SKM-1 (cell line): ENCODE results near the gene MERTK.
"Not testable (repeated sequence)": the region's sequence is repeated elsewhere in the genome, so short reads cannot be mapped to it uniquely, and the experiment has no call there.

Experiments used
- DNase-seq: peaks from one replicate; lab custom pipeline; 2025; ENCODE audit not compliant: unreplicated experiment; lab: John Stamatoyannopoulos, UW

Gene MERTK

DNA sequence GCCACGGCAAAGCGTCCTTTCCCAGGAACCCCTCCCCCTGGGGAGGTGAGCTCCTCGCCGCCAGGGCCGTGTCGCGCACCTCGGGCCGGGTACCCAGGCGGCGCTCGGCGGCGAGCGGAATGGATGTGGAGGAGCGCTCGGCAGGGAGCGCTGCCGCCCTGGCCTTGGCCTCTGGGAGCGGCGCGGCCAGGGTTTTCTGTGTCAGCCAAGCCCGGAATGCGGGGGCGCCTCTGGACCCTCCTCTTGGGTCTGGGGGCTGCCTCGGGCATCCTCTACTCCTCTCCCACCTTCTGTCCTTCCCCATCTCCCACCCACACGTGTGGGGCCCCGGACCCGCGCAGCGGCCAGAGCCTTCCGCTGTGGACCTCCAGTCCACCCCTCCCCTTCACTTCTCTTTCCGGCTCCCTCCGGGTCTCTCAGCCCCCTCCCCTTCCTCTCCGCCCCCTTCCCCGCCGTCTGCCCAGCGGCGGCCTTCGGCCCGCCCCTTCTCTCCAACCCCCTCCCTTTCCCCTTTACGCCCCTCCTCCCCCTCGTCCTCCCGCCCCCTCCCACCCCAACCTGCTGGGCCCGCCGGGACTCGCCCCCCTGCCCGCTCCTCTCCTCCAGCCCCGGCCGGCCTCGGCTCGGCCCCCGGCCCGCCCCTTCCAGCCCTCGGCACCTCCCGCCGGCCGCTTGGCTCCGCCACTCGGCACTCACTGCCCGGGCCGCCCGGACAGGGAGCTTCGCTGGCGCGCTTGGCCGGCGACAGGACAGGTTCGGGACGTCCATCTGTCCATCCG lies at the start of gene MERTK:
Gene MERTK (plus strand): TSS at position 684 of the 779 bp plus-strand sequence. CDS start 129 bp downstream, outside the sequence.
- DNase-seq: peak; percentile 64

DNA sequence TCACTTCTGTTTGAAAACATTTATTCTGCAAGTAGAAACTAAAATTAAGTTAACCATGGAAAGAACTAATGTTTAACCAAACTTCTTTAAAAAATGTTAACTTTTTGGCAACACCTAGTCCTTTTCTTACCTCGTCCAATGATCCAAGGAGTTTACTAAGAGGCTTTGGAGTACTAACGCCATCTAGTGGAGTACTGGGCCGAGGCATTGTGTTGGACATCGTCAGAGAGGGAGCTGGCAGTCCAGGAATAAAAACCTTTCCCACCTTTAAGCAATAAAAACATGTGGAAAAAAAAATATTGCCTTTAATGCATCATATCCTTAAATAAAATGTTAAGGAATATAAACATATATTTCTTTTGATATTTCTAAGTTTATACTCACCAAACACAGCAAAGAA lies 47.8 kb upstream of the MERTK start:
- not testable (repeated sequence) for DNase-seq

DNA sequence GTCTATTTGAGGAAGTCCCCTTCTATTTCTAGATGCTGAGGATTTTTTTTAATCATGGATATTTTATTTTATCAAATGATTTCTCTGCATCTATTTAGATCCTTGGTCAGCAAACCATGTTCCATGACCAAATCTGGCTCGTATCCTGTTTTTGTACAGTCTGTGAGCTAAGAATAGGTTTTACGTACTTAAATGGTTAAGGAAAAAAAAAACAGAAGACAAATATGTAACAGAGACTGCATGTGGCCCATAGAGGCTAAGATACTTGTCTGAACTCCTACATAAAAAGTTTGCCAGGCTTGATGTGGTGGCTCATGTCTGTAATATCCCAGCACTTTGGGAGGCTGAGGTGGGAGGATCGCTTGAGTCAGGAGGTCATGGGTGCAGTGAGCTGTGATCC lies 45.9 kb upstream of the MERTK start:
- DNase-seq: not testable (repeated sequence)

DNA sequence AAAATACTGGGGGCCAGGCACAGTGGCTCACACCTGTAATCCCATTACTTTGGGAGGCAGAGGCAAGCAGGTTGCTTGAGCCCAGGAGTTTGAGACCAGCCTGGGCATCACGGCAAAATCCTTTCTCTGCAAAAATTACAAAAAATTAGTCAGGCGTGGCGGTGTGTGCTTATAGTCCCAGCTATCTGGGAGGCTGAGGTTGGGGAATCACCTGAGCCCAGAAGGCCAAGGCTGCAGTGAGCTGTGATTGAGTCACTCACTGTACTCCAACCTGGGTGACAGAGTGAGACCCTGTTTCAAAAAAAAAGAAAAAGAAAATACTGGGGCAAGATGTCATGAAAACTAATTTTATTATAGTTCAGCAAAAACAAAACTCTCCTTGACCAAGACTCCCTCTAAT lies 38.4 kb upstream of the MERTK start:
- DNase-seq: not testable (repeated sequence)

DNA sequence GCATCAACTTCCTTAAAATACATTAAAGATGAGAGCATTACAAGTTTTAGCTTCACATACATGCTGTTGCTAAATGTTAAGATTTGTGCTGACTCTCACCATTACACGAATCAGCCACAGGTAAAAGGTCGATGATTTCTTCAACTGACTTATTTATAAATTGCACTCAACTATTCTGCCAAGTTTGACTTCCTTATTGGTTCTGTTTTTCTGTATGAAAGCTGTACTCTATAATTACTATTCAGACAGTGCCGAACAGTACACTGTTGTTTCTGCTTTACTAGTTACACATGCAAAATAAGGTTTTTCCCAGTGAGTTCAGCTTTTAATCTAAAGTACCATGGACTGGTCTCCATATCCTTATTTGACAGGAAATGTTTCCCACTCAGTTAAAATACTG lies 33.3 kb upstream of the MERTK start:
- DNase-seq: not testable (repeated sequence)

DNA sequence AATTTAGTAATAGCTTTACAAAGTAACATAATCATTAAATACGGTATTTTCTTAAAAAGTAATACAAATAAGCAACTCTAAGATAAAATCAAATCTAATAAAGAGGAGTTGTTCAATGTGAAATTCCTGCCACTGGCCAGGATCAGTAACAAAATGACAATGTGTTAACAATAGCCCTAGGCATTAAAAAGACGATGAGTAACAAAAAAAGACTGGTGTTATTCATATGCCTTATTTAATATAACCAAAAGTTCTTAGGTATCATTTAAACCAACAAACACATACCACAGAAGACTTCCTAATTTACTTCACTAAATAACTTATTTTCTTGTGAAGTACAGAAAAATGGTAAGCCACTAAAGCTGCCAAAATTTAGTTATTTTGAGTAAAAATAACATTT lies 25.6 kb upstream of the MERTK start:
- not testable (repeated sequence) for DNase-seq

DNA sequence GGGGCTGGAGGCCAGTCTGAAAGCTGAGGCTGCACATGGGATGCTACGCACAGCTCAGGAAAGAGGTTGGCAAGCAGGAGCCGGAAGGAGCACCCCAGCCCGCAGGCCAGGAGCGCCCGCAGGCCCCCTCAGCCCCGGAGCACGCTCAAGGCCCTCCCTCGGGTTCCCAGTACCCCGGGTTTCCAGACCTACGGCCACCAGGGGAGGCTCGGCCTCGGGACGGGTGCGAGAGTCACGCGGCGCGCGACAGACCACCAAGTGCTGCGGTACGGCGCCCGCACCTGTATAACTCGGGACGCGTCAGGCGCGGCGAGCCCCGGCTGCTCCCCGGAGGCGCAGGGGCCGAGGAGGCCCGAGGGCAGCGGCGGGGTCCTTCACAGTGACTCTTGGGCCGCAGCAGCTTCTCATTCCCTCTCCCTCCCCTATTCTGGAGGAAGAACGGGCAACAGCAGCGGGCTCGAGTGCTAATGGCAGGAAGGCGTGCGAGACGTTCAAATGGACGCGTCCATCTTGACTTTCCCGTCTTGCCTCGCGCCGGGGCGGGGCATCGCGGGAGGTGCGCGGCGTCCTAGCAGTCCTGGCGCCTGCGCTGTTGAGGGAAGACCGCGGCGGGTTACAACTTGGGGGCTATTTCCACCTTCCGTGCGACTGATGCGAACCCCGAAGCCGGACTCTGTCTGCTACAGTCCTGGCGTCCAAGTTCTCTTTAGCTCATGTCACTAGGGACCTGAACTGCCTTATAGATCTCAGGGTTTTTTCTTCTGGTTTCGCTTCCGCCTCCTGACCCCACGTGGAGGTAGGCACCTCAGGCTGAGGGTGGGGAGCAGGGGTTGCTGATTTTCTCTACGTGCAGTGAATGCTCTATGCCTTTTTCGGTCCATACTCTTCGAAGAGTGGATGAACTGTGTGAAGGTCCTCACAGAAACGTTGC lies 14.5 kb upstream of the MERTK start, which contains the start of gene ANAPC1:
Gene ANAPC1 (minus strand): TSS at position 533 of the 931 bp plus-strand sequence. CDS start 3,368 bp downstream, outside the sequence.
- peak; percentile 72 for DNase-seq

DNA sequence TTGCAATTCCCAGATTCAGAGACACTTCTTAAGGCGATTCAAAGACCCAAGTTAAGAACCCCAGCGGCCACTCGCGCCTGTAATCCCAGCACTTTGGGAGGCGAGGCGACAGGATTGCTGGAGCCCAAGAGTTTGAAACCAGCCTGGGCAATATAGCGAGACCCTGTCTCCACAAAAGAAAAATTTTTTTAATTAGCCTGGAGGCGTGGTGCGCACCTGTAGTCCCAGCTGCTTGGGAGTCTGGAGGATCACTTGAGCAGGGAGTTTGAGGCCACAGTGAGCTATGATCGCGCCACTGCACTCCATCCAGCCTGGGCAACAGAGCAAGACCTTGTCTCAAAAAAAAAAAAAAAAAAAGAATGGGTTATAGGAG lies 13.8 kb upstream of the MERTK start:
- no peak for DNase-seq

DNA sequence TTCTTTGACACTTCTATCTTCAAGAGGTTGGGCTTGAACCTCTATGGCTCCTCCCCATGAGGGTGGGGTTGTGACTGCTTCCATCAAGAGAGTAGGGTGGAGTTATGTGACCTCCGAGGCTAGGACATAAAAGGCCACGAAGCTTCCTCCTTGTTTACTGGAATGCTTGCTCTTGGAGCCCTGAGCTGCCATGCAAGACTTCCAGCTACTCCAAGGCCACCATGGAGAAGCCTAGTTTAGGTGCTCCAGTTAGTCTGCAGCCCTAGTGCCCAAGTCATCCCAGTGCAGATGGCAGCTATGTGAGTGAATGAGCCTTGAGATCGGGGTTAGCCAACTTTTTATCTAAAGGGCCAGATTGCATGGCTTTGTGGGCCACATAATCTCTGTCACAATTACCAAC lies 2.4 kb upstream of the MERTK start:
- DNase-seq: no peak

DNA sequence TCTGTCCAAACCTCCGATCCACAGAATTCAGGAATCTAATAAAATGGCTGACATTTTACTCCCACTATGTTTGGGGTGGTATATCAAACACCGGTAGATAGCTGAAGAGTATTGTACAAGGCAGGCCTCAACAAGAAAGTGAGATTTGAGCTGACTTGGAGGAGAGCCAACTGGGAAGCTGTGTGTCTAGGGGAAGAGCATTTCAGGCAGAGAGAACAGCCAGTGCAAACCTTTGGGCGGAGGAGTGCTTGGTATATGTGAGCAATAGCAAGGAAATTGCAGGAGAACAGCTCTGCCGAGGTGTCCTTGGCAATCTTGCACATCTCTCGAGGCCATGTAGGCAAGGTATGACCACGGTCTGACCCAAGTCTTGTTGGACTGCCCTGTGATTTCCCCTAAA lies 1.8 kb upstream of the MERTK start:
- DNase-seq: no peak

DNA sequence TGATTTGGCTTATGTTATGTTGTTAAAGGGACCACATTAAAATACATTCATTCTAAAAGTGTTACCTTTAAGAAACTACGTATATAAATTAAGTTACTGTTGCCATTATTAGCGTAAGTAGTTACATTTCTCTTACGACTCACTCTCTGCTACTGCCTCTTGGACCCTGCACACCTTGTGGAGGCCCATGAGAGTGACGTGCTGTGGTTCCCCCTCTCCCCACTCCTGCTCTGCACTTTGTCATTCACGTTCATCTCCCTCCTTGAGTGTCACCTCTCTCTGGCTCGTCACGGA lies 830 bp upstream of the MERTK start:
- no peak for DNase-seq

DNA sequence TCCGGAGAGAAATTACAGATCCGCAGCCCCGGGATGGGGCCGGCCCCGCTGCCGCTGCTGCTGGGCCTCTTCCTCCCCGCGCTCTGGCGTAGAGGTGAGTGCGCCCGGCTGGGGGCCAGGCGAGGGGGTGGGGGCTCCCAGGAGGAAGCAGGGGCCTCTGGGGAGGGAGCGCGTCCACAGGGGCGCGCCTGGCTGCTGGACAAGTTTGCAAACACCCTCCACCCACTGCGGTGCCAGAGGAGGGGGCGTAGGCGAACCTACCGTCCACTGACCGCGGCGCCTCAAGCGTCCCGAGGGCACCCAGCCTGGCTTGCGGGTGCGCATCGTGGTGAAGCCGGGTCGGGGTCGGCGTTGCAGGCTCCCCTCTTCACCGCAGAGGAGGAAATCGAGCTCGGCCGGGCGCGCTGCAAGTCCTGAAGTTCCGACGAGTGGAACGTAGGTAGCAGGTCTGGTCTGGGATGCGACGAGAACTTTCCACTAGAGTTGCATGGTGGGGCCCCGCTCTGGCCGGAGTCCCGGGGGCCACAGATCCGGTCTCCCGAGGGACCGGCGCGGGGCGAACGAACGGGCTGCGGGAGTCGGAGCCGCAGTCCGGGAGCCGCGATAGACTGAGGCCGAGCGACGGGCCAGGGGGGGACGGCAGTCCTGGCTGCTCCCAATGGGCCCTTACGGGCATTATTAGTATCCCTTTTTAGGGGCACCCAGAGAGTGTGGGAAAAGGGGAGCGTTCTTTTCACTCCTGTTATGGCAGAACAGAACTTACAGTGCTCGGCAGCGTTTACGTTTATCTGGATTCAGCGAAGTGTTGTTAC lies 502 bp downstream of the MERTK start:
- DNase-seq: no peak

DNA sequence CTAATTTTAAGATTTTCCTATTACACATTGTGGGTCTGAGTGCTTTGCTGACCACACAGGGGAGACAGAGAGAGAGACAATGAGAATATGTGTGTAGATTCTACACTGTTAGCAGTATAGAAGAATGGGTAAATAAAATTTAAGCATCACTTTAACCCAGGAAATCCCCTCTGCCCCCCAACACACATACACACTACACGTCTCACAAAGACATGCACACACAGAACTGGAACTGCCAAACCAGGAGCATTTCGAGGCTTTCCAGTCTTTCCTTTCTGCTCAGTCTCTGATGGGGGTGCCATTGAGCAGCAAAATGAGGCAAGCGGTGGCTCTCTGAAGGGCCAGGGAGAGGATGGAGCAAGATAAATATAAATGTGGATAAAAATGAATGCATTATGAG lies 2.5 kb downstream of the MERTK start:
- DNase-seq: no peak

DNA sequence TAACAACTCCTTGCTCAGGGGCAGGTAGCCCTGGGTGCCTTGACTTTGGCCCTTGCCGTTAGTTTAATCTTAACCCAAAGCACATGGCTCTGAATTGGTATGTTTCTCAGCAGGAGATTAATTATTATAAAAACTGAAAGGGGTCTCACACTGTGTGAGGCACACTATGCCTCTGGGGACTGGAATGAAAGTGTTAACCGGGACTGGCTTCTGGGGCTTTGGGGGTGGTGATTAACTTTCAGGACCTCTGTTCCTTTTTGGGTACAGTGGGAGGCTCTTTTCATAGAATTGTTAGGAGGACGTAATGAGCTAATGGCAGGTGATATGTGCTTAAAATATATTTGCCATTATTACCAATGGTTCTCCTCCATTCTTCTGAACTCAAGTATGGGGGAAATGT lies 5.1 kb downstream of the MERTK start:
- no peak for DNase-seq

DNA sequence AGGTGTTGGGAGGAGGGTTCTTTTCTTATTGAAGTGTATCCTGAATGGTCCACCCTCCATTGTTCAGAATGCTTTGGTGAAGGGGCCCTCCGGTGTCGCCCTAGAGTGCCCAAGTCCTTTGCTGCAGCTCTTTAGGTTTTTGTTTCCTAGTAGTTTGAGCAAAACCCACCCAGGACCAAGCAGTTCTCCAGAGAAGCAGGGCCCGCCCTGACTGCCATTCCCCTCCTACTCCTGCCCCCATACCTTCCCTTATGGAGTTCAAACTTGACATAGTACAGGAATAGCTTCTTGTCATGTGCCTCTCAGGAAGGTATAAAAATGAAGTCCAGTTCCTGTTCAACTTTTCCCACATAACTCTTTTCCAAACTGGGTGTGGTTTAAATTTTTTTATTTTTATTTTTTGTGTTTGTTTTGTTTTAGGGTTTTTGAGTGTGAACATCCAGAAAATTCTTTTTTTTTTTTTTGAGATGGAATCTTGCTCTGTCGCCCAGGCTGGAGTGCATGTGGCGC lies 5.6 kb downstream of the MERTK start:
- DNase-seq: no peak

DNA sequence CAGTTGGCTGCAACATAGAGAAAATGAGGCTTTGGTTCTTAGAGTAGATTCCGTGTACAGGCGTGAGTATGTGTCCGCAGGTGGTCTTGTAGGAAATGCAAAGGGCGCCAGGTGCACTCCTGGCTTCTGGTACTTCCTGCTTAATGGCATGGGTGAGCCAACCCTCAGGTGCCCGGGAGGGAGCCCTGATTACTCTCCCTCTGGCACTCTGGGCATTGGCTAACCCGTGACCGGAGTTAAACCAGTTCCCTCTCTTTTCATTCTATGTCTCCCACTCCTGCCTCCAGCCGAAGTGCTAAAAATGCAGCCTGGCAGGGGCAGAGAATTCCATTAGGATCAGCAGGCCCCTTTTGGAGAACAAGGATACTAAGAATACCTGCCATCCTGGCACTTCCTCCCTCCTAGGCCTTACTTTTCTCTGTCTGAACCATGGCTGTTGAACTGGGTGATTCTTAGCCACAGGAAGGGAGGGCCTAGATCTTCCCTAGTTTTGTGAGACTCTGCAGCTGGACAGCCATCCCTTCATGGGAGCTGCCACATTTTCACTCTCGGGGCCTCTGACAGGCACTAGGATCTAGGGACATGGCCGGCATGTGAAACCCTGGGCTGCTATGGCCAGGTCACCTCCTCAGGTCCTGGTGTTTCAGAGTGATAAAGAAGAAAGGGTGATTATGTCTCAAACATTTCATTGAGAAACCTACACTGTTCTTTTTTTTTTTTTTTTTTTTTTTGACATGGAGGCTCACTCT lies 6.5 kb downstream of the MERTK start:
- no peak for DNase-seq

DNA sequence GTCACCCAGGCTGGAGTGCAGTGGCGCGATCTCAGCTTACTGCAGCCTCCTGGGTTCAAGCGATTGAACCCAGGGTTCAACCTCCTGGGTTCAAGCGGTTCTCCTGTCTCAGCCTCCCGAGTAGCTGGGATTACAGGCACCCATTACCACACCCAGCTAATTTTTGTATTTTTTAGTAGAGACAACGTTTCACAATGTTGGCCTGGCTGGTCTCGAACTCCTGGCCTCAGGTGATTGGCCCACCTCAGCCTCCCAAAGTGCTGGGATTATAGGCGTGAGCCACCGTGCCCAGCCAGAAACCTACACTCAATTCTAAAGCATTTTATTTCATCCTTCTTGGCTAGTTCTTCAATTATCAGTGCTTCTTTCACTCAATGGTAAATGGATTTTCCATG lies 7.1 kb downstream of the MERTK start:
- DNase-seq: not testable (repeated sequence)

DNA sequence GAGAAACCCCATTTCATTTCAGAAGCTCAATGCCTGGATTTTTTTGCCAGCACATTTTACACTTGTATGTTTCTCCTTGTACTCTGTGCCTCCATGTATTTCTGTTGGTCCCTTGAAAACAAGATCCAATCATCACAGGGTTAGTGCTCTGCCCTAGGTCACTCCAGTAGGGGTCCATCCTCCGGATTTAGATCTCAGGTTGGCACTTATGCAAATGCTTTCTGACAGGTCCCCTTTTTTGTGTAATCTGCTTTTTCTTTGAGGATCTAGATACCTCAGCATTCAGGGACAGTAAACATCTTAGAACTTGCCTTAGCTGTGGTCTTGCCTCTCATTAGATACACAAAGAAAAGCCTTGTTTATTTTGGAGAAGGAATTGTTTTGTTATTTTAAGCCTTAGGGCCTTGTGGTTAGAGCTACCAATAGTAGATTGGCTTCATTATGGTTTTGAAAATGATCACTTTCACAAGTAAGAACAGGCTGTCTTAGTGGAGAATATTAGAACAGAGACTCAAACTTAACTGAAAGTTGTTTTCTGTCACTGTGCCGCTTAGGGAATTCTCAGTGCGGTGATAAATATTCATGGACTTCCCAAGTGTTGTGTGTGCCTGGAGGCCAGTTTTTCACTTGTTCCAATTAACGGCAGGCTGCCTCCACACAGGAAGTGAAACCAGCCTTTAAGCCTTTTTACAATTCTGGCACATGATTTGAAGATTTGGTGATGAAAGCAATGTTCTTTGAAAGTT lies 7.8 kb downstream of the MERTK start:
- DNase-seq: no peak

DNA sequence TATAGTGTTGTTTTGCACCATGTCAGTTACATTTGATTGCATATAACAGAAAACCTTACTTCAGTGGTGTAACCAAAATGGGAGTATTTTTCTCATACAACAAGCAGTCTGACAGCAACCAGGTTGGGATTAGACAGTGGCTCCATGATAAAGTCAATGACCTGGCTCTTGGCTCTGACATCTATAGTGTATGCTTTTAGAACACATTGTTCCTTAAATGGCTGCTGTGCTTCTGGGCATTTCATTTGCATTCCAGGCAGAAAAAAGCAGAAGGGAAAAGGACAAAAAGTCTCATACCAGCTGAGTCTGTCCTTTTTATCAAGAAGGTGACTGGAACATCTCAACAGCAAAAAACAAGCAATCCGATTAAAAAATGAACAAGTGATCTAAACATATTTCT lies 10.2 kb downstream of the MERTK start:
- no peak for DNase-seq

DNA sequence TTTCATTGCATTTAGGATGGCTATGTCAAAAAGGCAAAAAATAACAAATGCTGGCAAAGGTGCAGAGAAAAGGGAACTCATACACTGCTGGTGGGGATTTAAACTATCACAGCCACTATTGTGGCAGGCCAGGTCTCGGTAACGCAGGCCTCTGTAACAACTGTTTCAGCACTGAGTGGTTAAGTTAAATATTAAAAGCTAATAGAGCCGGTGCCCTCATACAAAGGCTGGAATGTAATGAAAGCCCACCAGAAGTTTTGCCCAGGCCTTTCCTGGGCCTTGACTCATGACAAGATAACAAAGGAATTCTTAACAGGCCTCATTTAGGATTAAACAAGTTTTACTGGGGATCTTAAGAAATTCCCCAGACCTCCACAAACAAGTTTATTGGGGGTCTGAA lies 10.7 kb downstream of the MERTK start:
- DNase-seq: no peak
